ENCODE data around the gene CLEC4G. TPM values are rescaled to one million over a fixed set of nuclear protein-coding genes. Genes with fewer than 3 reads are reported as not detected.

The CLEC4G gene
- total and polyA plus RNA-seq, 2 of the 8 experiments (the other 6 are each of a cell fraction or from before 2014, with no cell fraction given), result 0.35 to 2.9 TPM

- Histone ChIP-seq H3K27me3 (replicated peaks in 1 of 4; ENCODE audit: control insufficient read depth in 3 of 4, extremely low read depth in 1 of 4, insufficient read depth in 3 of 4, low read length in 3 of 4) (no peaks in the 10 kb centered on the region; a peak in 1 of 7 replicates), H3K23ac (ENCODE audit: insufficient read length) (no peak overlapping the region), H2AFZ (ENCODE audit: low read length) (no peak overlapping the region), H3K4ac (replicated peaks; ENCODE audit: insufficient read length, low read depth, low read length) (no peak overlapping the region), H4K20me1 (replicated peaks in 1 of 2; ENCODE audit: control insufficient read depth in 1 of 2, insufficient read depth in 2 of 2, low read length in 2 of 2) (no peaks in the 10 kb centered on the region), H2BK120ac (replicated peaks; ENCODE audit: low read depth, low read length) (no peak overlapping the region), H3K23me2 (ENCODE audit: low read depth, low read length) (0 out of 2 replicates have a peak, but pooled peaks cover 1% of the 10 kb centered on the region), H4K8ac (ENCODE audit: extremely low read depth, insufficient read depth, low read length) (peak overlapping the region; percentile 3; the same call in 1 of the 2 replicates), H2AK5ac (ENCODE audit: low read depth, low read length) (no peak overlapping the region), H3K9ac (replicated peaks in 1 of 4; ENCODE audit: extremely low read depth in 1 of 4, low read depth in 3 of 4, low read length in 3 of 4) (no peak overlapping the region), H4K91ac (replicated peaks; ENCODE audit: insufficient read length, low read length) (no peak overlapping the region), H3K4me3 (ENCODE audit: extremely low read depth in 1 of 4, insufficient read depth in 2 of 4, low read depth in 3 of 4, low read length in 4 of 4) (no peak overlapping the region), H3K27ac (ENCODE audit: low read depth, low read length) (0 out of 2 replicates have a peak overlapping the region, but pooled peaks have one; percentile 24), H3K9me3 (ENCODE audit: insufficient read depth in 2 of 2, low read depth in 1 of 2, low read length in 1 of 2) (no peaks in the 10 kb centered on the region), H3K18ac (ENCODE audit: extremely low read depth, low read length) (no peak overlapping the region), H3K4me2 (ENCODE audit: insufficient read depth in 1 of 2, low read depth in 2 of 2, low read length in 2 of 2) (no peak overlapping the region), H3K4me1 (replicated peaks in 1 of 4; ENCODE audit: control insufficient read depth in 3 of 4, insufficient read depth in 4 of 4, low read length in 3 of 4) (no peaks in the 10 kb centered on the region; a peak in 1 of 7 replicates), H2BK20ac (ENCODE audit: low read length) (no peak overlapping the region), H3K36me3 (ENCODE audit: control insufficient read depth in 2 of 4, insufficient read depth in 4 of 4, low read length in 3 of 4) (no peaks in the 10 kb centered on the region), H2BK15ac (ENCODE audit: low read length) (no peak overlapping the region), H3K79me2 (ENCODE audit: control insufficient read depth in 1 of 2, insufficient read depth in 2 of 2, low read length in 2 of 2) (no peaks in the 10 kb centered on the region), H3K79me1 (ENCODE audit: low read depth, low read length) (no peaks in the 10 kb centered on the region), H2BK5ac (ENCODE audit: low read depth, low read length) (no peak overlapping the region), H3K56ac (replicated peaks; ENCODE audit: insufficient read length, low read depth, low read length) (no peak overlapping the region), H2BK12ac (ENCODE audit: low read depth, low read length) (no peak overlapping the region), H3K14ac (ENCODE audit: insufficient read length) (no peak overlapping the region), H4K5ac (ENCODE audit: insufficient read length, low read depth, low read length) (no peak overlapping the region)
- POLR2A ChIA-PET (ENCODE audit: partially characterized antibody), result interaction anchor here (0.7 to 1.0 kb wide), 2 partner anchors 20 to 805 kb away, joined by 3 read pairs; no protein-coding TSS in a partner anchor
- CTCF ChIA-PET (ENCODE audit: partially characterized antibody), result interaction anchor here (0.6 kb wide), 1 partner anchor 881 kb away, joined by 3 read pairs; no protein-coding TSS in a partner anchor
- 86% methylated on average over 21 of the region's 24 CpGs; no CpG with 5 or more reads in 1 of the 2 experiments for WGBS, 2 experiments (ENCODE audit: extremely low coverage in 1 of 2, insufficient coverage in 1 of 2, insufficient read length in 1 of 2, insufficient replicate concordance in 2 of 2, low coverage in 1 of 2, low lambda C conversion rate in 2 of 2, missing lambda C conversion rate in 1 of 2)
- DNase-seq (ENCODE audit: low read depth in 1 of 2, low spot score in 2 of 2) (no peak), FAIRE-seq (no peak)
- no peak for TF ChIP-seq CEBPB (IDR thresholded peaks at IDR 0.05; ENCODE audit: low read depth, low read length)
- TF ChIP-seq KDM1A (IDR thresholded peaks at IDR 0.05; ENCODE audit: borderline replicate concordance, low read length), result no peak
Measured at GRCh38 chr19:7705387-7706187, 26.3 kb downstream of the CLEC4G start.

Measured in H1 (cell line).